ENCODE measurements around the gene ZNF764.
"Not testable (repeated sequence)": the region's sequence is repeated elsewhere in the genome, so short reads cannot be mapped to it uniquely, and the experiment has no call there.

Gene ZNF764

GRCh38 chr16:30557957-30558788 is at the start of gene ZNF764:
ZNF764 (minus strand) TSS chr16:30558374; CDS start chr16:30558182, 192 bp downstream.
- DNase-seq: peak; percentile 98

- DNase-seq: no peak
Observed at GRCh38 chr16:30606004-30606403, 47.8 kb upstream of the ZNF764 start.

- DNase-seq: peak; percentile 20
Observed at GRCh38 chr16:30605158-30605557, 47.0 kb upstream of the ZNF764 start.

- no peak for DNase-seq
Observed at GRCh38 chr16:30604316-30604947, 46.3 kb upstream of the ZNF764 start.

- DNase-seq: no peak
Observed at GRCh38 chr16:30603945-30604315, 45.8 kb upstream of the ZNF764 start.

- DNase-seq: no peak
Observed at GRCh38 chr16:30602616-30603277, 44.6 kb upstream of the ZNF764 start.

- no peak for DNase-seq
Observed at GRCh38 chr16:30601966-30602365, 43.8 kb upstream of the ZNF764 start.

GRCh38 chr16:30600929-30601328 is 42.8 kb upstream of the ZNF764 start:
- no peak for DNase-seq

- no peak for DNase-seq
Observed at GRCh38 chr16:30600215-30600614, 42.0 kb upstream of the ZNF764 start.

- DNase-seq: no peak
Observed at GRCh38 chr16:30592871-30593270, 34.7 kb upstream of the ZNF764 start.

- DNase-seq: not testable (repeated sequence)
Observed at GRCh38 chr16:30590869-30591268, 32.7 kb upstream of the ZNF764 start.

GRCh38 chr16:30589582-30589981 is 31.4 kb upstream of the ZNF764 start:
- DNase-seq: not testable (repeated sequence)

- no peak for DNase-seq
Observed at GRCh38 chr16:30588651-30589050, 30.5 kb upstream of the ZNF764 start.

- DNase-seq: peak; percentile 95
Observed at GRCh38 chr16:30585400-30586191, 27.4 kb upstream of the ZNF764 start, which contains the start of gene ZNF785. ZNF785 (minus strand) TSS chr16:30585697; CDS start chr16:30585611, 86 bp downstream.

GRCh38 chr16:30585022-30585399 is 26.8 kb upstream of the ZNF764 start:
- DNase-seq: no peak

- DNase-seq: no peak
Observed at GRCh38 chr16:30582611-30583340, 24.6 kb upstream of the ZNF764 start.

GRCh38 chr16:30581457-30581856 is 23.3 kb upstream of the ZNF764 start:
- DNase-seq: no peak

- no peak for DNase-seq
Observed at GRCh38 chr16:30574678-30575077, 16.5 kb upstream of the ZNF764 start.

GRCh38 chr16:30571445-30572322 is 13.5 kb upstream of the ZNF764 start, which contains the start of gene ZNF688:
ZNF688 (minus strand) TSS chr16:30571714; CDS start chr16:30571629, 85 bp downstream.
- DNase-seq: peak; percentile 98

- DNase-seq: no peak
Observed at GRCh38 chr16:30570636-30571444, 12.7 kb upstream of the ZNF764 start.
